ENCODE measurements around the gene RASGRP3.

RASGRP3 gene

GRCh38 chr2:33467413-33467812 lies 9.0 kb upstream of the RASGRP3 start:
- TF ChIP-seq JUND (IDR thresholded peaks at IDR 0.05; ENCODE audit: low read depth) = no peak
- in situ Hi-C loops (cut with HindIII; ENCODE audit: low pct_unique_long_range_greater_than_20kb, low sequenced_read_pairs) = no loop called here
- no peak for DNase-seq (ENCODE audit: low read depth in 1 of 2, low spot score in 1 of 2)

- DNase-seq (ENCODE audit: low read depth in 1 of 2, low spot score in 1 of 2) = no peak
- in situ Hi-C loops (cut with HindIII; ENCODE audit: low pct_unique_long_range_greater_than_20kb, low sequenced_read_pairs) = no loop called here
- TF ChIP-seq JUND (IDR thresholded peaks at IDR 0.05; ENCODE audit: low read depth) = no peak
Measured at GRCh38 chr2:33469238-33469637, 7.2 kb upstream of the RASGRP3 start.

DNA sequence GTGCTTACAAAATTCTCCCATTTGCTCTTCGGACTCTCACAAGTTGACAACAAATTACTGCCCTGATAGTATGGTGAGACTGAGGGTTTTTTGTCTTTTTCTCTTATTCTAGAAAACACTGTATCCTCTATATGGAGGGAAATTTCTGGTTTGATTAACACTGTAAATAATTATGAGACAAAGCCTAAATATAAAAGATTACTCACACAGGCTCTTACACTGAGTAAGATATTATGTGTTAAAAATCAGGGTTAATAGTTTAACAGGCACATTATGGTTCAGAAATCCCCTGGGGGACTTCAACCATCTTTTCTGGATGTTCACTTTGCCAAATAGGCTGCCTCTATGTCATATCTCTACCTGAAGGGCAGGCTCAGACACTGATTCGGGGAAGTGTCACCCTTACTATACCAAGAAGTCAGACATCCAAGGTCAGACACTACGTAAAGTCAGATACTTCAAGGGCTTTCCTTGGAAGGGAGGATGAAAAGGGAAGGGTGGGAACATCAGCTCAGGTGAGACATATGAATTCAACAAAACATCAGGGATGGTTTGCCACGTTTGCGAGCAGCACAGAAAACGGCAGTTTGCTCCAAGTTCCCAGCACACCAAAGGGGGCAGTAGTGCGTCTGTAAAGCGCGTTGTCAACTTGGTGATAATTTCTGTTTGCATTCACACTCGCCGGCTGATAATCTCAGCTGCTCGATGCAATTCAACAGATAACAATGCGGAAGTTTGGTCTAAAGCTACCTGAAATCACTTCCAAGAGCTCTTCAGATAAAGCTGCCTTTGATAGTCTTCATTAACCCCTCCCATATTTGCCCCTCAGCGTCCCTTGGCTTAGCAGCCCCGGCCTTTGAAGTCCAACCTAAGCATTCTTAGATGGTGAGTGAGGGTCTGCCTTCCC lies 972 bp upstream of the RASGRP3 start:
- DNase-seq (ENCODE audit: low read depth in 1 of 2, low spot score in 1 of 2) = peak; percentile 21 to 70
- no peak for TF ChIP-seq JUND (IDR thresholded peaks at IDR 0.05; ENCODE audit: low read depth)
- in situ Hi-C loops (cut with HindIII; ENCODE audit: low pct_unique_long_range_greater_than_20kb, low sequenced_read_pairs) = no loop called here

DNA sequence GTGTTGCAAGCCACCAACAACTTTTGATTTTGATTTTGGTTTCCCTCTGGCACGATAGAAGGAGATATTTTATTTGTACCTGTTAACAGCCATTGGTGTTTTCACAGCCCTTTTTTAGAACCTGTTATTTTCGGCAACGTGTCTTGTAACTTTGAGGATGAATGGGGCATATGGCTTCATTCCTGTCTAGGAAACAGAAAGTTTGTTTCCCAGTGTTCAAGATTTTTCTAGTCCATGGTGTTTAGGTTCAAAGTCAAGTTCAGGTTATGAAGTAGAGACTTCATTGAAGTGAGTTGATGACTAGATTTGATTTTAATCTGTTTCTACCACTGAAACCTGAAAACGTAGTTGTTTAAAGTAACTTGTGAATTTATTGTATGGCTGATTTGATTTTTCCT lies 343 bp downstream of the RASGRP3 start:
- DNase-seq (ENCODE audit: low read depth in 1 of 2, low spot score in 1 of 2) = no peak
- no peak for TF ChIP-seq JUND (IDR thresholded peaks at IDR 0.05; ENCODE audit: low read depth)
- in situ Hi-C loops (cut with HindIII; ENCODE audit: low pct_unique_long_range_greater_than_20kb, low sequenced_read_pairs) = no loop called here

DNA sequence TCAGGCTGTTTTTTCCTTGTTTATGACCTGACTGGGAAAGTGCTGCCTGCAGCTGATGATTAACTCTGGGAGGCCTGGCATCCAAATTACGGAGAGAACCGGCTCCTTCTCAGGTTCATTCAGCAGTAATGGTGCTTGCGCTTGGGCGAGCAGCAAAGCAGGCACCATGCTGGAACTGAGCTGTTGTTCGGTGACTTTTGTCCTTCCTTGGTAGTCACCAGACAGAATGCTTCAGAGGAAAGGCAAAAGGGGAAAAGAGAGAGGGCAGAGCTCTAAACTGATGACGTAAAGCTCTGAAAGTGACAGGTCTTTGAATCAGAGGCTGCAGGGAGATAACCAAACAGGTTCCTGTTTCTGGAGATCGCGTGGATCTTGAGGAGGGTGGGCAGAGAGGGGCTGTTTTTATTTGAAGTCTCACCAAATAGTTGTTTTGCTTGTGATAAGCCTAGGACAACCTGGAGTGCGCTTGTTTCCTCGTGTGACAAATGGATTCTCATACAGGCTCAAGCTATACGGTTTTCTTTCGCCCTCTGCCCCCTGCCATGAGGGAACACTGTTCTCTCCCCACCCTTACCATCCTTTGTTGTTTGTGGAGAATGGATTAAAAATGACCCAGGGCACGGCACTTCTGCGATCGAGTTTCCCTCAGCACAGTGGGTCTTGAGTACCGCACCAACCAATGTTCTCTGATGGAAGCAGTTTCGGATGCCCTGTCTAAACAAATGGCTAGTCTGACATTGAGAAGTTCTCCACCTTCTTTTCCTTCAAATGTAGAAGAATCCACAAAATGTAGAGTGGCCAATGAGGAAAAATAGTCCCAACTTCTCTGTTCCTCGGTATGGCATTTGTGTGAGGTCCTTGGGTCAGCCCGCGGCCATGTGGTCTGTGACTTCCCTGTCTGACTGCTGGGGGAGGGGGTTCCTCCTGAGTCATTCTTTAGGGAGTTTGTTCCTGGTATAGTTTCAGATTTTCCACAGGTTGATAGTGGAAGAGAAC lies 1.3 kb downstream of the RASGRP3 start:
- in situ Hi-C loops (cut with HindIII; ENCODE audit: low pct_unique_long_range_greater_than_20kb, low sequenced_read_pairs) = no loop called here
- no peak for TF ChIP-seq JUND (IDR thresholded peaks at IDR 0.05; ENCODE audit: low read depth)
- DNase-seq (ENCODE audit: low read depth in 1 of 2, low spot score in 1 of 2) = no peak

DNA sequence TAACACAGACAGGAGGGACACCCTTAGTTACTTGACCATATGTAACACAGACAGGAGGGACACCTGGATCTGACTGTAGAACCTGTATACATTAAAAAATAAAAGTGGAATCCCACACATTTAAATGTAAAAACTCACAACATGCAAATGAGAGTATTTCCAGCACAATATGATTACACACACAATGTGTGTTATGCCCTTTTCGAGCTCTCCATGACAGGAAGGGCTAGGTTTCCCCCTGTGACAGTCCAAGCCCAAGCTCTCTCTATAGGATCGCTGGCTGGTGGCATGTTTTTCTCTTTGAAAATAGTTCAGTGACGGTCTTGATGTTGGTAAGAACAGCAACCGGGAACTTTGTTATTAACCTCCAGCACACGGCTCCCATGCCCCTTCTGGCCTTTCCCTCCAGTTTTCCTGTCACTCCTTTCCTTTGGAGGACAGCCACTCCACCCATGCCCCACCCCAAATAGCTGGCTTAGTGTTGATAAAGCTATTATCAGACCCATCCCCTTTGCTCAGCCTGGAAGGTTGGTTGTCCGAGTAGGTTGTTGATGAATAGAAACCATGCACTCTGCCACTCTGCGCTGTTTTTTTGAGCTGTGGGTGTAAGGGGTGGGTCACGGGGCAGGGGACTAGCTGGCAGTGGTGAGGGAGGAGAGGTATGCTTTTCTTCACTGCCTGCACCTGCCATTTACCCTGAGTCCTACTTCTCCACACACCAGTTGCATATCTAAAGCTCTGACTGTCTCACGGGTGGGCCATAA lies 2.7 kb downstream of the RASGRP3 start:
- DNase-seq (ENCODE audit: low read depth in 1 of 2, low spot score in 1 of 2) = no peak
- TF ChIP-seq JUND (IDR thresholded peaks at IDR 0.05; ENCODE audit: low read depth) = no peak
- in situ Hi-C loops (cut with HindIII; ENCODE audit: low pct_unique_long_range_greater_than_20kb, low sequenced_read_pairs) = no loop called here

DNA sequence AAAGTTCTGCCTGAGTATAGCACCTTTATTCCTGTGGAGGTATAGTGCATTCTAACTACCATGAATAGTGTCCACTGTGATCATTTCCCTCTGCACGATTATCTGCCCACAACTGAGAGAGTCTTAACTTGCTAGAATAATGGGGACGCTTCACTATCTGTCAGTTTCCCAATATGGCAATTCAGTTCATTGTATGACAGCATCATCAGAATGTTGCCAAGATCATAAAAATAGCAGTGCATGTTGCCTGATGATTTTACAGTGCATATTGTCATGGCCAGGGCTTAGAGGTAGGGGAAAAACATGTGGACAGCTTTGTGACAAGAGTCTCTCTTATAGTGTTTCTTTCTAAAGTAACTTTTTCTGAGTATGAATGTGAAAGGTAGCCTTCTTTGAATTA lies 6.1 kb downstream of the RASGRP3 start:
- no peak for TF ChIP-seq JUND (IDR thresholded peaks at IDR 0.05; ENCODE audit: low read depth)
- in situ Hi-C loops (cut with HindIII; ENCODE audit: low pct_unique_long_range_greater_than_20kb, low sequenced_read_pairs) = no loop called here
- DNase-seq (ENCODE audit: low read depth in 1 of 2, low spot score in 1 of 2) = no peak

GRCh38 chr2:33484042-33484621 lies 7.7 kb downstream of the RASGRP3 start:
- TF ChIP-seq JUND (IDR thresholded peaks at IDR 0.05; ENCODE audit: low read depth) = no peak
- in situ Hi-C loops (cut with HindIII; ENCODE audit: low pct_unique_long_range_greater_than_20kb, low sequenced_read_pairs) = no loop called here
- DNase-seq (ENCODE audit: low read depth in 1 of 2, low spot score in 1 of 2) = no peak

DNA sequence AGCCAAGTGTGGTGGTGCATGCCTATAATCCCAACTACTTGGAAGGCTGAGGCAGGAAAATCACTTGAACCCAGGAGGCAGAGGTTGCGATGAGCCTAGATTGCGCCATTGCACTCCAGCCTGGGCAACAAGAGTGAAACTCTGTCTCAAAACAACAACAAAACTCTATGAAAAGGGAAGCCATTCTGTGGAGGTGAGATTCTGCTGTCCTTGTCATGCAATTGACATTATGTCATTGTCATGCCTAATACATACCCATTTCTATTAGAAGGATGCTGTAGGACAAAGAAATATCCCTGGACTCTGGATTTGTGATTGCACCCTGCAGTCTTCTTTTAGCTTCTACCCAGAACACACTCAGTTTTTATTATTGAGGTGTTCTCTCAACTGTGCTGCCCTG lies 8.6 kb downstream of the RASGRP3 start:
- no peak for TF ChIP-seq JUND (IDR thresholded peaks at IDR 0.05; ENCODE audit: low read depth)
- no peak for DNase-seq (ENCODE audit: low read depth in 1 of 2, low spot score in 1 of 2)
- in situ Hi-C loops (cut with HindIII; ENCODE audit: low pct_unique_long_range_greater_than_20kb, low sequenced_read_pairs) = no loop called here

DNA sequence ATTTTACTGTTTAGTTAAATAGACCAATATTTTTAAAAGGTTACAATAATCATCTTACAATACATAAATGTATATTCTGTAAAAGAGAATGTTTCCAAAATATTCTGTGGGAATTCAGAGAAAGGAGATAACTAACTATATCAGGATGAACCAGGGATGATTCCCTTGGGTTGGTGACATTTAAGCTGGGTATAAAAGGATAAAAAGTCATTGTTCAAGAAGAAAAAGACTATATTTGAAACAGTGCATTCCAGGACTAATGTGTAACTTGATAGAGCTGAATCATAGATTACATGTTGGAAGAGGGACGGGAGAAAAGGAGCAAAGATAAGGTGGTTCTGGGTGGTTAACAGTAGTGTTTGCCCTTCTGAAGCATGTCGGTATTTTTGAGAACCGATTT lies 10.1 kb downstream of the RASGRP3 start:
- no peak for TF ChIP-seq JUND (IDR thresholded peaks at IDR 0.05; ENCODE audit: low read depth)
- DNase-seq (ENCODE audit: low read depth in 1 of 2, low spot score in 1 of 2) = no peak
- in situ Hi-C loops (cut with HindIII; ENCODE audit: low pct_unique_long_range_greater_than_20kb, low sequenced_read_pairs) = no loop called here

DNA sequence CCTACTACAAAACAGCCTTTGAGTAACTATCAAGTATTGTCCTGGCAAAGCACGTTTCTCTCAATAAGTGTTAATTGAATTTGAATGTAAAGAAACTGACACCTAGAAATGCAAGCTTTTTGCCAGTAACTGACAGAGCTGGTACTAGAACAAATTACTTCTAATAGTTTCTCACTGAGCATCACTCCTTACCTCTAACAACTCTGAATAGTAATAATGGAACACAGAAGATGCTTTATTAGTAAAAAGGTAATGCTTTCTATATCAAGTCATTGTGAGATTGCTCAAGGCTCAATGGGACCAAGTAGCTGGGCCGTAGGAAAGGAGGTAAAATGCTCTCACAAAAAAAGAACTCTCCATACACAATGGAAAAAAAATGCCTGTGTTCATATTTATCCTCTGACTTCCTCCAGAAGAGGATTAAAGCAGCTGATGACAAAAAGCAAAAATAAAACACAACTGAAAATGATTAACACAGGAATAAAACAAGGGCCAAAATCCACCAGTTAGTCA lies 11.8 kb downstream of the RASGRP3 start:
- TF ChIP-seq JUND (IDR thresholded peaks at IDR 0.05; ENCODE audit: low read depth) = no peak
- in situ Hi-C loops (cut with HindIII; ENCODE audit: low pct_unique_long_range_greater_than_20kb, low sequenced_read_pairs) = no loop called here
- no peak for DNase-seq (ENCODE audit: low read depth in 1 of 2, low spot score in 1 of 2)

All from T47D (cell line).